Endothelial cell (in vitro differentiated cells): ENCODE data around the gene IRS2. TPM values are rescaled to one million over a fixed set of nuclear protein-coding genes. Genes with fewer than 3 reads are reported as not detected.

ENCODE experiments used
- DNase-seq: peaks from one replicate; pipeline ENCODE4 v3.0.0; 2021; ENCODE audit warnings: low spot score
- H3K27ac Mint-ChIP-seq: one replicate; pipeline ENCODE4 v1.8.0; 2021; ENCODE audit warnings: mixed read lengths, inconsistent platforms; ENCODE audit not compliant: unreplicated experiment
- H3K27me3 Mint-ChIP-seq: one replicate; pipeline ENCODE4 v1.8.0; 2021; ENCODE audit warnings: mild to moderate bottlenecking, moderate library complexity, mixed read lengths, inconsistent platforms; ENCODE audit not compliant: unreplicated experiment
- H3K36me3 Mint-ChIP-seq: one replicate; pipeline ENCODE4 v1.8.0; 2021; ENCODE audit warnings: mild to moderate bottlenecking, low read depth, mixed read lengths, inconsistent platforms; ENCODE audit not compliant: unreplicated experiment
- H3K4me1 Mint-ChIP-seq: one replicate; pipeline ENCODE4 v1.8.0; 2021; ENCODE audit warnings: mild to moderate bottlenecking, mixed read lengths, inconsistent platforms; ENCODE audit not compliant: unreplicated experiment
- H3K4me3 Mint-ChIP-seq: one replicate; pipeline ENCODE4 v1.8.0; 2021; ENCODE audit warnings: mild to moderate bottlenecking, mixed read lengths, inconsistent platforms; ENCODE audit not compliant: unreplicated experiment
- H3K9me3 Mint-ChIP-seq: one replicate; pipeline ENCODE4 v1.8.0; 2021; ENCODE audit warnings: mixed read lengths, inconsistent platforms; ENCODE audit not compliant: unreplicated experiment
- total RNA-seq: library from RNA; stranded (reverse); fragmentation: NEBNext Ultra II Directional; extraction: Animal tissue kit (Norgen Biotek cat#: 25700); gene quantifications from one replicate; pipeline ENCODE4 v1.2.1, GENCODE V29; 2021; ENCODE audit not compliant: unreplicated experiment
- TF ChIP-seq, protein P1 (sequence below): fragments of 200-600 bp; sonication (generic); IDR thresholded peaks from one replicate; pipeline ENCODE4 v1.5.0; 2021; ENCODE audit warnings: antibody characterized with exemption; ENCODE audit not compliant: unreplicated experiment

IRS2 gene
- total RNA-seq, 1 donor from 2014 or later: 16.4 TPM

GRCh38 chr13:109795011-109795410 lies 8.6 kb upstream of the IRS2 start:
- DNase-seq: no peak
- peaks cover 2% of the 10 kb centered on the region for H3K27me3 Mint-ChIP-seq
- H3K4me1 Mint-ChIP-seq: no peaks in the 10 kb centered on the region
- H3K9me3 Mint-ChIP-seq: no peaks in the 10 kb centered on the region
- no peaks in the 10 kb centered on the region for H3K36me3 Mint-ChIP-seq
- no peak overlapping the region for H3K27ac Mint-ChIP-seq
- TF ChIP-seq, protein P1, sequence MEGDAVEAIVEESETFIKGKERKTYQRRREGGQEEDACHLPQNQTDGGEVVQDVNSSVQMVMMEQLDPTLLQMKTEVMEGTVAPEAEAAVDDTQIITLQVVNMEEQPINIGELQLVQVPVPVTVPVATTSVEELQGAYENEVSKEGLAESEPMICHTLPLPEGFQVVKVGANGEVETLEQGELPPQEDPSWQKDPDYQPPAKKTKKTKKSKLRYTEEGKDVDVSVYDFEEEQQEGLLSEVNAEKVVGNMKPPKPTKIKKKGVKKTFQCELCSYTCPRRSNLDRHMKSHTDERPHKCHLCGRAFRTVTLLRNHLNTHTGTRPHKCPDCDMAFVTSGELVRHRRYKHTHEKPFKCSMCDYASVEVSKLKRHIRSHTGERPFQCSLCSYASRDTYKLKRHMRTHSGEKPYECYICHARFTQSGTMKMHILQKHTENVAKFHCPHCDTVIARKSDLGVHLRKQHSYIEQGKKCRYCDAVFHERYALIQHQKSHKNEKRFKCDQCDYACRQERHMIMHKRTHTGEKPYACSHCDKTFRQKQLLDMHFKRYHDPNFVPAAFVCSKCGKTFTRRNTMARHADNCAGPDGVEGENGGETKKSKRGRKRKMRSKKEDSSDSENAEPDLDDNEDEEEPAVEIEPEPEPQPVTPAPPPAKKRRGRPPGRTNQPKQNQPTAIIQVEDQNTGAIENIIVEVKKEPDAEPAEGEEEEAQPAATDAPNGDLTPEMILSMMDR: no peak
- no peak overlapping the region for H3K4me3 Mint-ChIP-seq

DNA sequence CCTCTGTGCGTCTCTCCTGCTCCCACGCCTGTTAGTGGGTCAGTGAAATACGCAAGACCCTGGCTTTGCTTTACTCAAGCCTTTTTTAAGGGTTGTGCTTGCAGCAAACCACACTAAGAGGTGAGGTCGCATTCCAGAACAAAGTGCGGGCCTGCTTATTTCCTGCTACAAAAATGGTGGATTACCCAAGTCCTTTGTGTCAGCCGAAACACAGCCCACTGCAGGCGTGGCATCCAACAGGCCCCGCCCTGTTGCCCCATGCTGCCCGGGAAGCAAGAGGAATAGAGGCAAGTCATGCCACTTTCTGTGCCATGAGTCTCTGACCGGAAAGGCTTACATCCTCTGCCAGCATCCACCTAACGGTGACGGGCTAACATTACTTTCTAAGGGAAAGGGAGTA lies 7.7 kb upstream of the IRS2 start:
- no peak for DNase-seq
- peaks cover 2% of the 10 kb centered on the region for H3K27me3 Mint-ChIP-seq
- TF ChIP-seq, protein P1: no peak
- H3K9me3 Mint-ChIP-seq: no peaks in the 10 kb centered on the region
- H3K4me3 Mint-ChIP-seq: no peak overlapping the region
- H3K36me3 Mint-ChIP-seq: no peaks in the 10 kb centered on the region
- H3K27ac Mint-ChIP-seq: no peak overlapping the region
- no peaks in the 10 kb centered on the region for H3K4me1 Mint-ChIP-seq

GRCh38 chr13:109792416-109793059 lies 6.2 kb upstream of the IRS2 start:
- no peak for DNase-seq
- no peak overlapping the region for H3K27ac Mint-ChIP-seq
- peaks cover 2% of the 10 kb centered on the region for H3K27me3 Mint-ChIP-seq
- no peaks in the 10 kb centered on the region for H3K9me3 Mint-ChIP-seq
- H3K36me3 Mint-ChIP-seq: no peaks in the 10 kb centered on the region
- TF ChIP-seq, protein P1: no peak
- H3K4me1 Mint-ChIP-seq: no peaks in the 10 kb centered on the region
- H3K4me3 Mint-ChIP-seq: no peak overlapping the region

- H3K4me3 Mint-ChIP-seq: no peak overlapping the region
- no peaks in the 10 kb centered on the region for H3K9me3 Mint-ChIP-seq
- DNase-seq: no peak
- H3K27ac Mint-ChIP-seq: no peak overlapping the region
- no peaks in the 10 kb centered on the region for H3K27me3 Mint-ChIP-seq
- TF ChIP-seq, protein P1: no peak
- H3K36me3 Mint-ChIP-seq: no peaks in the 10 kb centered on the region
- no peaks in the 10 kb centered on the region for H3K4me1 Mint-ChIP-seq
These were observed 4.7 kb upstream of the IRS2 start for GRCh38 chr13:109790942-109791605.

GRCh38 chr13:109790086-109790485 lies 3.7 kb upstream of the IRS2 start:
- no peak for DNase-seq
- Mint-ChIP-seq H3K4me3 (no peak overlapping the region), H3K4me1 (no peaks in the 10 kb centered on the region), H3K36me3 (no peaks in the 10 kb centered on the region), H3K27ac (no peak overlapping the region), H3K9me3 (no peaks in the 10 kb centered on the region), H3K27me3 (no peaks in the 10 kb centered on the region)
- TF ChIP-seq, protein P1: no peak
